Measurements from ENCODE around the gene SAXO1. TPM values are rescaled to one million over a fixed set of nuclear protein-coding genes. Genes with fewer than 3 reads are reported as not detected.

SAXO1 gene, protein sequence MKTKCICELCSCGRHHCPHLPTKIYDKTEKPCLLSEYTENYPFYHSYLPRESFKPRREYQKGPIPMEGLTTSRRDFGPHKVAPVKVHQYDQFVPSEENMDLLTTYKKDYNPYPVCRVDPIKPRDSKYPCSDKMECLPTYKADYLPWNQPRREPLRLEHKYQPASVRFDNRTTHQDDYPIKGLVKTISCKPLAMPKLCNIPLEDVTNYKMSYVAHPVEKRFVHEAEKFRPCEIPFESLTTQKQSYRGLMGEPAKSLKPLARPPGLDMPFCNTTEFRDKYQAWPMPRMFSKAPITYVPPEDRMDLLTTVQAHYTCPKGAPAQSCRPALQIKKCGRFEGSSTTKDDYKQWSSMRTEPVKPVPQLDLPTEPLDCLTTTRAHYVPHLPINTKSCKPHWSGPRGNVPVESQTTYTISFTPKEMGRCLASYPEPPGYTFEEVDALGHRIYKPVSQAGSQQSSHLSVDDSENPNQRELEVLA
- not detected for polyA plus RNA-seq (2013)

DNA sequence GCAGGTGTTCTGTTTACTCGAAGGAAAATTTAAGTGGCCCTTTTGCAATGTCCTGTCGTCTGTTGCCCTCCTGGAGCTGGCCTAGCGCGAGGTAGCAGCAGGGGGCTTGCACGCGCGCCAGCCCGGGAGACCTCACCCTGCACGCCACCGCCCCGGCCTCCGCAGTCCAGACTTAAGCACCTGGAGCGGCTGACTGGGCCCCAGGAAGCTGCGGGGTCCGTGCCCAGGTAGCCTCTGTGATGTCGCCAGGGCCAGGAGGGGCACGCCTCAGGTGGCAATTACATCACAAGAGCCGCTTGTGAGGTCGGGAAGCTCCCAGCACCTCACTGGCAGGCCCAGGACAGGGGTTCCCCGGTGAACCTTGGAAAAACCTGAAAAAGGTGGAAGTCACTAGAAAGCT lies at the start of gene SAXO1:
SAXO1 (minus strand) TSS at position 195 of the 400 bp plus-strand sequence. CDS start 301 bp downstream, outside the sequence.
- 95% methylated on average over 16 of the region's 20 CpGs for WGBS (ENCODE audit: insufficient coverage)
- Histone ChIP-seq H3K4me1 (ENCODE audit: control extremely low read depth in 1 of 4, control insufficient read depth in 4 of 4, insufficient read depth in 4 of 4, low read length in 3 of 4) (no peaks in the 10 kb centered on the region), H3K36me3 (ENCODE audit: control insufficient read depth in 4 of 4, insufficient read depth in 4 of 4, low read length in 3 of 4) (no peaks in the 10 kb centered on the region), H3K4me3 (ENCODE audit: control insufficient read depth in 1 of 7, extremely low read depth in 1 of 7, insufficient read depth in 4 of 7, low read depth in 2 of 7, low read length in 6 of 7) (no peak within 1 kb of the TSS), H3K9me3 (ENCODE audit: control extremely low read depth in 1 of 5, control insufficient read depth in 4 of 5, insufficient read depth in 2 of 5, low read depth in 1 of 5, low read length in 4 of 5) (no peaks in the 10 kb centered on the region), H3K27me3 (replicated peaks in 2 of 5; ENCODE audit: control insufficient read depth in 4 of 5, insufficient read depth in 5 of 5, low read length in 4 of 5) (peaks cover 0 to 12% (median 0%) of the 10 kb centered on the region in 5 experiments), H3K27ac (ENCODE audit: insufficient read depth in 1 of 2, low read depth in 1 of 2, low read length in 2 of 2, poor library complexity in 1 of 2, severe bottlenecking in 2 of 2) (no peak within 1 kb of the TSS)
- ChIA-PET CTCF (interaction anchor here (1.5 kb wide), 1 partner anchor 778 kb away, joined by 4 read pairs; no protein-coding TSS in a partner anchor), POLR2A (no interaction called here)
- no peak for DNase-seq

DNA sequence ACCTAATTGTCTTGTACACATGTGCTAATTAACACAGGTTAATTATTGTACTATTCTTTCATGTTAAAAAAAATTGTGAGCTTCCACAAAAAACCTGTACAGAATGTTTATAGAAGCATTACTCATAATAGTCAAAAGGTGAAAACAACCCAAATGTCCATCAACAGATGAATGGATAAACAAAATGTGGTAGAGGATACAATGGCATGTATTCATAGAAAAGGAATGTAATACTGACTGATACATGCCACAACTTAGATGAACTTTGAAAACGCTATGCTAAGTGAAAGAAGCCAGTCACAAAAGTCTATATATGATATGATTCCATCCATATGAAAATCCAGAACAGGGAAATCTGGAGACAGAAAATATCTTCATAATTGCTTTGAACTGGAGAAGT lies 41.8 kb upstream of the SAXO1 start:
- Histone ChIP-seq H3K27ac (ENCODE audit: insufficient read depth in 1 of 2, low read depth in 1 of 2, low read length in 2 of 2, poor library complexity in 1 of 2, severe bottlenecking in 2 of 2) (no peak overlapping the region), H3K27me3 (replicated peaks in 2 of 5; ENCODE audit: control insufficient read depth in 4 of 5, insufficient read depth in 5 of 5, low read length in 4 of 5) (no peaks in the 10 kb centered on the region), H3K4me1 (ENCODE audit: control extremely low read depth in 1 of 4, control insufficient read depth in 4 of 4, insufficient read depth in 4 of 4, low read length in 3 of 4) (no peaks in the 10 kb centered on the region), H3K36me3 (ENCODE audit: control insufficient read depth in 4 of 4, insufficient read depth in 4 of 4, low read length in 3 of 4) (peaks cover 11 to 82% (median 46%) of the 10 kb centered on the region in 4 experiments), H3K4me3 (ENCODE audit: control insufficient read depth in 1 of 7, extremely low read depth in 1 of 7, insufficient read depth in 4 of 7, low read depth in 2 of 7, low read length in 6 of 7) (no peak overlapping the region), H3K9me3 (ENCODE audit: control extremely low read depth in 1 of 5, control insufficient read depth in 4 of 5, insufficient read depth in 2 of 5, low read depth in 1 of 5, low read length in 4 of 5) (peaks cover 0 to 3% (median 0%) of the 10 kb centered on the region in 5 experiments)
- POLR2A ChIA-PET = no interaction called here
- no CpG with 5 or more reads among the region's 1 CpG for WGBS (ENCODE audit: insufficient coverage)
- no peak for DNase-seq
- CTCF ChIA-PET = interaction anchor here (1.0 to 2.2 kb wide), 2 partner anchors 8 to 49 kb away, joined by 3 to 7 read pairs; no protein-coding TSS in a partner anchor

DNA sequence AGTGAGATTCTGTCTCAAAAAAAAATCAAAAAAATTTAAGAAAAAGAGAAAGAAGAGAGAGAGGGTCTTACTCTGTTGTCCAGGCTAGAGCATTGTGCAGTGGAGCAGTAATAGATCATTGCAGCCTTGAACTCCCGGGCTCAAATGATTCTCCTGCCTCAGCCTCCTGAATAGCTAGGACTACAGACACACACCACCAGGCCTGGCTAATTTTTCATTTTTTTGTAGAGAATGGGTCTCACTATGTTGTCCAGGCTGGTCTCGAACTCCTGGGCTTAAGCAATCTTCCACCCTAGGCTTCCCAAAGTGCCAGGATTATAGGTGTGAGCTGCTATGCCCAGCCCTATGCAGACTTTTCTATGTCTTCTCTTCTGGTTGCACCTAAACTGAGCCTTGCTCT lies 41.2 kb upstream of the SAXO1 start:
- Histone ChIP-seq H3K9me3 (ENCODE audit: control extremely low read depth in 1 of 5, control insufficient read depth in 4 of 5, insufficient read depth in 2 of 5, low read depth in 1 of 5, low read length in 4 of 5) (peaks cover 0 to 3% (median 0%) of the 10 kb centered on the region in 5 experiments), H3K36me3 (ENCODE audit: control insufficient read depth in 4 of 4, insufficient read depth in 4 of 4, low read length in 3 of 4) (peaks cover 12 to 83% (median 49%) of the 10 kb centered on the region in 4 experiments), H3K27me3 (replicated peaks in 2 of 5; ENCODE audit: control insufficient read depth in 4 of 5, insufficient read depth in 5 of 5, low read length in 4 of 5) (no peaks in the 10 kb centered on the region), H3K4me3 (ENCODE audit: control insufficient read depth in 1 of 7, extremely low read depth in 1 of 7, insufficient read depth in 4 of 7, low read depth in 2 of 7, low read length in 6 of 7) (no peak overlapping the region), H3K4me1 (ENCODE audit: control extremely low read depth in 1 of 4, control insufficient read depth in 4 of 4, insufficient read depth in 4 of 4, low read length in 3 of 4) (no peaks in the 10 kb centered on the region), H3K27ac (ENCODE audit: insufficient read depth in 1 of 2, low read depth in 1 of 2, low read length in 2 of 2, poor library complexity in 1 of 2, severe bottlenecking in 2 of 2) (no peak overlapping the region)
- POLR2A ChIA-PET = no interaction called here
- DNase-seq = no peak
- 100% methylated on average over 2 of the region's 2 CpGs for WGBS (ENCODE audit: insufficient coverage)
- CTCF ChIA-PET = interaction anchor here (1.0 to 2.2 kb wide), 2 partner anchors 8 to 49 kb away, joined by 3 to 7 read pairs; no protein-coding TSS in a partner anchor

DNA sequence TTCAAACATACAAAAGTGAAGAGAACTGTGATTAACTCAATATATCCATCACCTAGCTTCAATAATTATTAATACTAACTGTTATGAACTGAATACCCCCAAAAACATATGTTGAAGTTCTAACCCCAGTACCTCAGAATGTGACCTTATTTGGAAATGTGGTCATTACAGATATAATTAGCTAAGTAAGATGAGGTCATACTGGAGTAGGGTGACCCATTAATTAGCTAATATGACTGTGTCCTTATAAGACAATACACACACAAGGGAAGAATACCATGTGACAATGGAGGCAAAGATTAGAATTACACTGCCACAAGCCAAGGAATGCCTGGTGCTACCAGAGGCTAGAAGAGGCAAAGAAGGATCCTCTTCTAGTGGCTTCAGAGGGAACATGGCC lies 24.0 kb upstream of the SAXO1 start:
- POLR2A ChIA-PET = interaction anchor here (0.5 kb wide), 1 partner anchor 356 kb away, joined by 3 read pairs; no protein-coding TSS in a partner anchor
- CTCF ChIA-PET = no interaction called here
- H3K36me3 ChIP-seq (ENCODE audit: control insufficient read depth in 4 of 4, insufficient read depth in 4 of 4, low read length in 3 of 4) = peaks cover 20 to 47% (median 33%) of the 10 kb centered on the region in 4 experiments
- no peak overlapping the region for H3K27ac ChIP-seq (ENCODE audit: insufficient read depth in 1 of 2, low read depth in 1 of 2, low read length in 2 of 2, poor library complexity in 1 of 2, severe bottlenecking in 2 of 2)
- no peaks in the 10 kb centered on the region for H3K4me1 ChIP-seq (ENCODE audit: control extremely low read depth in 1 of 4, control insufficient read depth in 4 of 4, insufficient read depth in 4 of 4, low read length in 3 of 4)
- no peaks in the 10 kb centered on the region for H3K9me3 ChIP-seq (ENCODE audit: control extremely low read depth in 1 of 5, control insufficient read depth in 4 of 5, insufficient read depth in 2 of 5, low read depth in 1 of 5, low read length in 4 of 5)
- DNase-seq = no peak
- no peak overlapping the region for H3K4me3 ChIP-seq (ENCODE audit: control insufficient read depth in 1 of 7, extremely low read depth in 1 of 7, insufficient read depth in 4 of 7, low read depth in 2 of 7, low read length in 6 of 7)
- no peaks in the 10 kb centered on the region for H3K27me3 ChIP-seq (replicated peaks in 2 of 5; ENCODE audit: control insufficient read depth in 4 of 5, insufficient read depth in 5 of 5, low read length in 4 of 5)

DNA sequence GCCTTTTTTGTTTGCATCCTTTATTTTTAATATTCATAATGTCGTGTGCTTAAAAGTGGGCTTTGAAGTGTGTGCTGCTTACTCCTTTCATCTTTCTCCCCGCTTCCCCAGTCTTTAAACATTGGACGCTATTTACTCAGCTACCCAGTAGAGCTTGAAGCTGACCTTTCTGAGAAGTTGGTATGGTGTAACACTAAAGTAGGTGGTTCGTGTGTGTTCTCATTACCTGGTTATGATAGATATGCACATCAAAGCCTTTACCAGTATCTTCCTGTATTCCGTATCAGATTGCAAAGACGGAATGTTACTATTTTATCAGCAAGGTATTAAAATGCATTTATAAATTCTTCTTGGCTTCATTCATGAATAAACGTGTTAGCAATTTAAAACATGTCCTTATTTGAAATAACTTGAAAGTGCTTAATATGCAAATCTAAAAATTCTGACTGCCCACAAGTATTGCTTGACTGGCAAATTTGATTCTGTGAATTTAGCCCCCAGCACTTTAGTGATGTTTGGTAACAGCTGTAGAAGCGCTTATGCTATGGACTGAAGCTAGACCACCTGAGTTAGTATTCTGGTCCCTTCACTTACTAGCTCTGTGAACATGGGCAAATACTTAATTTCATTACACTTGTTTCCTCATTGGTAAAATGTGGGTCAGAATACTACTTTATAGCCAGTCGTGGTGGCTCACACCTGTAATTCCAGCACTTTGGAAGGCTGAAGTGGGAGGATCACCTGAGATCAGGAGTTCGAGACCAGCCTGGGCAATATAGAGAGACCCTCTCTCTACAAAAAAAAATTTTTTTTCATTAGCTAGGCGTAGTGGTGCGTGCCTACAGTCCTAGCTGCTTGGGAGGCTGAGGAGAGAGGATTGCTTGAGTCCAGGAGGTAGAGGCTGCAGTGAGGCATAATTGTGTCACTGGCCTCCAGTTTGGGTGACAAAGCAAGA lies 17.9 kb upstream of the SAXO1 start:
- Histone ChIP-seq H3K27ac (ENCODE audit: insufficient read depth in 1 of 2, low read depth in 1 of 2, low read length in 2 of 2, poor library complexity in 1 of 2, severe bottlenecking in 2 of 2) (peak overlapping the region in 1 of 2 experiments; percentile 95), H3K27me3 (replicated peaks in 2 of 5; ENCODE audit: control insufficient read depth in 4 of 5, insufficient read depth in 5 of 5, low read length in 4 of 5) (no peaks in the 10 kb centered on the region), H3K9me3 (ENCODE audit: control extremely low read depth in 1 of 5, control insufficient read depth in 4 of 5, insufficient read depth in 2 of 5, low read depth in 1 of 5, low read length in 4 of 5) (no peaks in the 10 kb centered on the region), H3K4me3 (ENCODE audit: control insufficient read depth in 1 of 7, extremely low read depth in 1 of 7, insufficient read depth in 4 of 7, low read depth in 2 of 7, low read length in 6 of 7) (peak overlapping the region in 6 of 7 experiments; percentile 74 to 98 (median 92)), H3K36me3 (ENCODE audit: control insufficient read depth in 4 of 4, insufficient read depth in 4 of 4, low read length in 3 of 4) (peaks cover 0 to 2% (median 1%) of the 10 kb centered on the region in 4 experiments), H3K4me1 (ENCODE audit: control extremely low read depth in 1 of 4, control insufficient read depth in 4 of 4, insufficient read depth in 4 of 4, low read length in 3 of 4) (peaks cover 19 to 30% (median 26%) of the 10 kb centered on the region in 4 experiments)
- no peak for DNase-seq
- WGBS (ENCODE audit: insufficient coverage) = 100% methylated on average over 2 of the region's 12 CpGs
- ChIA-PET POLR2A (interaction anchor here (1.1 kb wide), 1 partner anchor 329 kb away, joined by 3 read pairs; the partner anchor contains the start of gene RPS6), CTCF (interaction anchor here (1.2 to 3.2 kb wide), 4 partner anchors 9 to 407 kb away, joined by 3 to 16 read pairs (median 6); no protein-coding TSS in a partner anchor)

DNA sequence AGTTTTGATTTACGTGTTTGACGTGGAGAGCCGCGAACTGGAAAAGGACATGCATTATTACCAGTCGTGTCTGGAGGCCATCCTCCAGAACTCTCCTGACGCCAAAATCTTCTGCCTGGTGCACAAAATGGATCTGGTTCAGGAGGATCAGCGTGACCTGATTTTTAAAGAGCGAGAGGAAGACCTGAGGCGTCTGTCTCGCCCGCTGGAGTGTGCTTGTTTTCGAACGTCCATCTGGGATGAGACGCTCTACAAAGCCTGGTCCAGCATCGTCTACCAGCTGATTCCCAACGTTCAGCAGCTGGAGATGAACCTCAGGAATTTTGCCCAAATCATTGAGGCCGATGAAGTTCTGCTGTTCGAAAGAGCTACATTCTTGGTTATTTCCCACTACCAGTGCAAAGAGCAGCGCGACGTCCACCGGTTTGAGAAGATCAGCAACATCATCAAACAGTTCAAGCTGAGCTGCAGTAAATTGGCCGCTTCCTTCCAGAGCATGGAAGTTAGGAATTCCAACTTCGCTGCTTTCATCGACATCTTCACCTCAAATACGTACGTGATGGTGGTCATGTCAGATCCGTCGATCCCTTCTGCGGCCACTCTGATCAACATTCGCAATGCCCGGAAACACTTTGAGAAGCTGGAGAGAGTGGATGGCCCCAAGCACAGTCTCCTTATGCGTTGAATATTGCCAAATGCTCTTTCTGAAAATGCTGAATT lies 17.1 kb upstream of the SAXO1 start:
- ChIA-PET CTCF (interaction anchor here (1.2 to 3.2 kb wide), 8 partner anchors 10 to 411 kb away, joined by 3 to 16 read pairs (median 5); no protein-coding TSS in a partner anchor), POLR2A (interaction anchor here (1.1 kb wide), 1 partner anchor 330 kb away, joined by 3 read pairs; the partner anchor contains the start of gene RPS6)
- no peaks in the 10 kb centered on the region for H3K9me3 ChIP-seq (ENCODE audit: control extremely low read depth in 1 of 5, control insufficient read depth in 4 of 5, insufficient read depth in 2 of 5, low read depth in 1 of 5, low read length in 4 of 5)
- H3K4me1 ChIP-seq (ENCODE audit: control extremely low read depth in 1 of 4, control insufficient read depth in 4 of 4, insufficient read depth in 4 of 4, low read length in 3 of 4) = peaks cover 19 to 30% (median 26%) of the 10 kb centered on the region in 4 experiments
- 6% methylated on average over 32 of the region's 33 CpGs for WGBS (ENCODE audit: insufficient coverage)
- peak overlapping the region; percentile 88 to 95 for H3K27ac ChIP-seq (ENCODE audit: insufficient read depth in 1 of 2, low read depth in 1 of 2, low read length in 2 of 2, poor library complexity in 1 of 2, severe bottlenecking in 2 of 2)
- H3K27me3 ChIP-seq (replicated peaks in 2 of 5; ENCODE audit: control insufficient read depth in 4 of 5, insufficient read depth in 5 of 5, low read length in 4 of 5) = no peaks in the 10 kb centered on the region
- peak in 2 of 3 donors; percentile 25 to 29 for DNase-seq
- H3K36me3 ChIP-seq (ENCODE audit: control insufficient read depth in 4 of 4, insufficient read depth in 4 of 4, low read length in 3 of 4) = peaks cover 0 to 2% (median 1%) of the 10 kb centered on the region in 4 experiments
- peak overlapping the region; percentile 74 to 98 (median 91) for H3K4me3 ChIP-seq (ENCODE audit: control insufficient read depth in 1 of 7, extremely low read depth in 1 of 7, insufficient read depth in 4 of 7, low read depth in 2 of 7, low read length in 6 of 7)
